ENCODE measurements around the gene SPATA32. TPM values are rescaled to one million over a fixed set of nuclear protein-coding genes. Genes with fewer than 3 reads are reported as not detected.

The SPATA32 gene
- total RNA-seq, 1 donor from 2014 or later: not detected

GRCh38 chr17:45218895-45219661, 42.8 kb downstream of the SPATA32 start:
- Mint-ChIP-seq H3K27me3 (ENCODE audit: low read depth) (peaks cover 52% of the 10 kb centered on the region), H3K9me3 (no peaks in the 10 kb centered on the region), H3K4me3 (peak overlapping the region; percentile 34), H3K27ac (no peak overlapping the region), H3K4me1 (peaks cover 6% of the 10 kb centered on the region), H3K36me3 (no peaks in the 10 kb centered on the region)
- DNase-seq (ENCODE audit: low spot score in 2 of 2, unreplicated experiment in 2 of 2): peak; percentile 70 to 95
- TF ChIP-seq CTCF (IDR thresholded peaks at IDR 0.05; ENCODE audit: unreplicated experiment): peak; percentile 98

Other genes starting within 250 kb of the SPATA32 start
- gene DCAKD, start 210.5 kb downstream of the SPATA32 start, total RNA-seq: 83.2 to 86.0 TPM (median 83.2 TPM) in 3 replicates
- 80.6 to 86.1 TPM (median 80.9 TPM) in 3 replicates for gene NMT1, start 200.8 kb downstream of the SPATA32 start, total RNA-seq
- 46.6 to 54.0 TPM (median 52.6 TPM) in 3 replicates for gene PLCD3, start 129.6 kb downstream of the SPATA32 start, total RNA-seq
- 17.0 to 17.4 TPM (median 17.4 TPM) in 3 replicates for gene ACBD4, start 126.4 kb downstream of the SPATA32 start, total RNA-seq
- gene HEXIM1, start 113.6 kb downstream of the SPATA32 start, total RNA-seq: 38.2 to 40.6 TPM (median 38.8 TPM) in 3 replicates
- 6.5 to 9.6 TPM (median 7.7 TPM) in 3 replicates for gene HEXIM2, start 100.2 kb downstream of the SPATA32 start, total RNA-seq
- gene FMNL1, start 40.2 kb downstream of the SPATA32 start, total RNA-seq: 3.0 to 3.7 TPM (median 3.6 TPM) in 3 replicates
- gene MAP3K14, start 54.9 kb upstream of the SPATA32 start, total RNA-seq: 8.9 to 9.9 TPM (median 9.8 TPM) in 3 replicates
- gene ARHGAP27, start 170.8 kb upstream of the SPATA32 start, total RNA-seq: 14.5 to 16.8 TPM (median 14.8 TPM) in 3 replicates
- gene PLEKHM1, start 228.6 kb upstream of the SPATA32 start, total RNA-seq: 27.5 to 40.0 TPM (median 33.2 TPM) in 3 replicates

All from mesothelial cell of epicardium (in vitro differentiated cells).